ENCODE measurements around the gene PET117.
"Not testable (repeated sequence)": the region's sequence is repeated elsewhere in the genome, so short reads cannot be mapped to it uniquely, and the experiment has no call there.

- TF ChIP-seq POLR2A (IDR thresholded peaks at IDR 0.05); CTCF (IDR thresholded peaks at IDR 0.05 in 8 of 11, conservative IDR thresholded peaks at IDR 0.05 in 3 of 11); POLR2AphosphoS5 (IDR thresholded peaks at IDR 0.05): not testable (repeated sequence)
These were observed 9.1 kb upstream of the PET117 start for GRCh38 chr20:18128574-18128973.

Data from spleen (tissue), 7 donors.